ENCODE data around the gene CADM2.
"Not testable (repeated sequence)": the region's sequence is repeated elsewhere in the genome, so short reads cannot be mapped to it uniquely, and the experiment has no call there.

Gene CADM2

GRCh38 chr3:85939074-85939482, 980.3 kb downstream of the CADM2 start:
- DNase-seq (ENCODE audit: low read depth) = no peak

- no peak for DNase-seq (ENCODE audit: low read depth)
Measured at GRCh38 chr3:85950435-85950834, 991.6 kb downstream of the CADM2 start.

GRCh38 chr3:85960793-85961192, 1002.0 kb downstream of the CADM2 start:
- DNase-seq (ENCODE audit: low read depth) = no peak

- DNase-seq (ENCODE audit: low read depth) = no peak
Measured at GRCh38 chr3:85977615-85978338, 1019.0 kb downstream of the CADM2 start.

- no peak for DNase-seq (ENCODE audit: low read depth)
Measured at GRCh38 chr3:85979034-85979433, 1020.2 kb downstream of the CADM2 start.

- not testable (repeated sequence) for DNase-seq (ENCODE audit: low read depth)
Measured at GRCh38 chr3:85989581-85989980, 1030.8 kb downstream of the CADM2 start.

- DNase-seq (ENCODE audit: low read depth) = no peak
Measured at GRCh38 chr3:86029590-86029989, 1070.8 kb downstream of the CADM2 start.

- DNase-seq (ENCODE audit: low read depth) = no peak
Measured at GRCh38 chr3:86037916-86038315, 1079.1 kb downstream of the CADM2 start.

- DNase-seq (ENCODE audit: low read depth) = no peak
Measured at GRCh38 chr3:86046436-86047136, 1087.8 kb downstream of the CADM2 start.

- no peak for DNase-seq (ENCODE audit: low read depth)
Measured at GRCh38 chr3:86047161-86047560, 1088.4 kb downstream of the CADM2 start.

GRCh38 chr3:86051058-86051457, 1092.3 kb downstream of the CADM2 start:
- DNase-seq (ENCODE audit: low read depth) = no peak

- DNase-seq (ENCODE audit: low read depth) = no peak
Measured at GRCh38 chr3:86056032-86056431, 1097.2 kb downstream of the CADM2 start.

- no peak for DNase-seq (ENCODE audit: low read depth)
Measured at GRCh38 chr3:86056962-86057361, 1098.2 kb downstream of the CADM2 start.

GRCh38 chr3:86073799-86074198, 1115.0 kb downstream of the CADM2 start:
- no peak for DNase-seq (ENCODE audit: low read depth)

- no peak for DNase-seq (ENCODE audit: low read depth)
Measured at GRCh38 chr3:86087160-86087871, 1128.5 kb downstream of the CADM2 start.

- no peak for DNase-seq (ENCODE audit: low read depth)
Measured at GRCh38 chr3:86104154-86104553, 1145.4 kb downstream of the CADM2 start.

GRCh38 chr3:86109434-86109833, 1150.6 kb downstream of the CADM2 start:
- DNase-seq (ENCODE audit: low read depth) = no peak
